ENCODE results near the gene BCL2L12.

BCL2L12 gene

GRCh38 chr19:49682274-49682673 is 16.5 kb downstream of the BCL2L12 start:
- Histone ChIP-seq H3K27me3 (ENCODE audit: low read depth, low read length) (no peaks in the 10 kb centered on the region), H3K4me1 (ENCODE audit: control insufficient read depth in 1 of 2, insufficient read depth in 2 of 2, low read length in 2 of 2) (peaks cover 12 to 41% of the 10 kb centered on the region in 2 donors), H3K36me3 (ENCODE audit: control insufficient read depth in 1 of 2, insufficient read depth in 2 of 2, low read length in 2 of 2) (peaks cover 20 to 44% of the 10 kb centered on the region in 2 donors), H3K9me3 (ENCODE audit: control insufficient read depth in 1 of 2, low read length in 2 of 2) (no peaks in the 10 kb centered on the region), H3K27ac (ENCODE audit: low read length) (no peak overlapping the region), H3K4me3 (ENCODE audit: low read depth in 1 of 2, low read length in 2 of 2) (no peak overlapping the region)

- Histone ChIP-seq H3K27me3 (ENCODE audit: low read depth, low read length) (no peaks in the 10 kb centered on the region), H3K27ac (ENCODE audit: low read length) (no peak overlapping the region), H3K36me3 (ENCODE audit: control insufficient read depth in 1 of 2, insufficient read depth in 2 of 2, low read length in 2 of 2) (peaks cover 20 to 53% of the 10 kb centered on the region in 2 donors), H3K4me3 (ENCODE audit: low read depth in 1 of 2, low read length in 2 of 2) (no peak overlapping the region), H3K9me3 (ENCODE audit: control insufficient read depth in 1 of 2, low read length in 2 of 2) (no peaks in the 10 kb centered on the region), H3K4me1 (ENCODE audit: control insufficient read depth in 1 of 2, insufficient read depth in 2 of 2, low read length in 2 of 2) (peaks cover 6 to 30% of the 10 kb centered on the region in 2 donors)
These were observed 18.1 kb downstream of the BCL2L12 start for GRCh38 chr19:49683814-49684250.

DNA sequence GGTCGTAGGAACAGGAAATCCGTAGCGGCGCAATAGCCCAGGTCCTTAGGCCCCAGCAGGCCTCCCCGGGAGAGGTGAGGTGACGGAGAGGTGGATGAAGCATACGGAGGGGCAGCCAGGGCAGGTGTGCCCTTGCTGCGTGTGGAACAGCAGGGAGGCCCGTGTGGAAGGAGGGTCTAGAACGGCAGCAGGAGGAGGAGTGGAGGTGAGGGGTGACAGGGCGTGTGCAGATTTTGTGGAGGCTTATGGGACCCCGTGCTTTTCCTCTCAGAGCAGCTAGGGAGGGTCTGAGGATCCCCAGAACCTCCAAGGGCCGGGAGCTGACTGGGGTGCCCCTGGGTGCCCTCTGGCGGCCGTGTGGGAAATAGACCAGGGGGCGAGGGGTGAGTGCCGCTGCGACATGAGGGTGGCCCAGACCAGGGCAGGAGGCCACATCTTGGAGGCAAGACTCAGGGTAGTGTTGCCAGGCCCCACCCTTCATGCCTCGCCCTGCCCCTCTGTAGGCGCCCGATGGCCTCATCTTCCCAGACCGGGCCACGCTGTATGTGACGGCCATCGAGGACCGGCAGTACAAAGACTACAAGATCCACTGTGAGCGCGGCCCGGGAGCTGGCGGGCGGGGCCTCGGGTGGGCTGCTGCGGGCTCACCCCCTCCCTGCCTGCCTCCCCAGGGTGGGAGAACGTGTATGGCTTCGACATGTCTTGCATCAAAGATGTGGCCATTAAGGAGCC is 18.7 kb downstream of the BCL2L12 start:
- Histone ChIP-seq H3K4me3 (ENCODE audit: low read depth in 1 of 2, low read length in 2 of 2) (no peak overlapping the region), H3K36me3 (ENCODE audit: control insufficient read depth in 1 of 2, insufficient read depth in 2 of 2, low read length in 2 of 2) (peaks cover 20 to 53% of the 10 kb centered on the region in 2 donors), H3K9me3 (ENCODE audit: control insufficient read depth in 1 of 2, low read length in 2 of 2) (no peaks in the 10 kb centered on the region), H3K27ac (ENCODE audit: low read length) (no peak overlapping the region), H3K4me1 (ENCODE audit: control insufficient read depth in 1 of 2, insufficient read depth in 2 of 2, low read length in 2 of 2) (peaks cover 6 to 27% of the 10 kb centered on the region in 2 donors), H3K27me3 (ENCODE audit: low read depth, low read length) (no peaks in the 10 kb centered on the region)

DNA sequence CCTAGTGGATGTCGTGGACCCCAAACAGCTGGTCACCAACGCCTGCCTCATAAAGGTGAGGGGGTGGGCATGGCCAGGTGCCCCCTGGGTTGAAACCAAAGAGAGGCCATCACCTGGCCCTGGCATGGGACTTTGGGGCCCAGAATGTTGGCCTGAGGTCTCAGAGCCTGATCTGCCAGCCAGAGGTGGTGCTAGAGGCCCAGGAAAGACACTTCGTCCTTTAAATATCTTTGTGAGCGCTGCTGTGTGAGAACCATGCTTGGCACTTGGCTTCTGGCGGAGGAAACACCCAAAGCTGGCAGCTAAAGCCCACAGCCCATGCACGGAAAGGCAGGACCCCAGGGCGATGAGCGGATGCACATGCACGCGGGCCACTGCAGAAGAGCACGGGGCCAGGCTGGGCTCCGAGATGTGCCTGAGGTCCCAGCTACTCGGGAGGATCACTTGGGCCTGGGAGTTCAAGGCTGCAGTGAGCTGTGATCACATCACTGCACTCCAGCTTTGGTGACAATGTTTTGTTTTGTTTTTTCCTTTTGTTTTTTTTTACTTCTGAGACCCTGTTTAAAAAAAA is 19.3 kb downstream of the BCL2L12 start:
- H3K9me3 ChIP-seq (ENCODE audit: control insufficient read depth in 1 of 2, low read length in 2 of 2), result no peaks in the 10 kb centered on the region
- H3K27ac ChIP-seq (ENCODE audit: low read length), result no peak overlapping the region

DNA sequence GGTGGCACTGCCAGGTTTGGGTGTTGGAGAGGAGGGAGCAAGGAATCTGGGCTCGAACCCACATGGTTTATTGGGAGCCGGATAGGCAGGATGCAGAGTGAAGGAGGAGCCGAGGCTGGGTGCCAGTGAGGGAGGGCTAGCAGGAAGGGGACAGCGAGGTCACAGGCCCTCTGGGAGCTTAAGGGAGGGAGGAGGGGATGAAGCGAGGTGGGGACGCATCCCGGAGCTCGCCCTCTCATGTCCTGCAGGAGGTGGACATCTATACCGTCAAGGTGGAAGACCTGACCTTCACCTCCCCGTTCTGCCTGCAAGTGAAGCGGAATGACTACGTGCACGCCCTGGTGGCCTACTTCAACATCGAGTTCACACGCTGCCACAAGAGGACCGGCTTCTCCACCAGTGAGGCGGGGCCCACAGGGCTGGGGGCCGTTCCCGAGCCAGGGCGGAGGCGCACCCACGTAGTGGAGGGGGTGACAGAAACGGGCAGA is 20.2 kb downstream of the BCL2L12 start:
- peaks cover 4 to 26% of the 10 kb centered on the region in 2 donors for H3K4me1 ChIP-seq (ENCODE audit: control insufficient read depth in 1 of 2, insufficient read depth in 2 of 2, low read length in 2 of 2)
- H3K36me3 ChIP-seq (ENCODE audit: control insufficient read depth in 1 of 2, insufficient read depth in 2 of 2, low read length in 2 of 2), result peaks cover 20 to 53% of the 10 kb centered on the region in 2 donors
- H3K4me3 ChIP-seq (ENCODE audit: low read depth in 1 of 2, low read length in 2 of 2), result no peak overlapping the region
- no peak overlapping the region for H3K27ac ChIP-seq (ENCODE audit: low read length)
- peaks cover 12% of the 10 kb centered on the region for H3K27me3 ChIP-seq (ENCODE audit: low read depth, low read length)
- H3K9me3 ChIP-seq (ENCODE audit: control insufficient read depth in 1 of 2, low read length in 2 of 2), result no peaks in the 10 kb centered on the region

More for the DNA sequence above, 19.3 kb downstream of the BCL2L12 start:
- H3K36me3 ChIP-seq (ENCODE audit: control insufficient read depth in 1 of 2, insufficient read depth in 2 of 2, low read length in 2 of 2), result peaks cover 20 to 53% of the 10 kb centered on the region in 2 donors
- H3K4me1 ChIP-seq (ENCODE audit: control insufficient read depth in 1 of 2, insufficient read depth in 2 of 2, low read length in 2 of 2), result peaks cover 4 to 27% of the 10 kb centered on the region in 2 donors
- H3K27me3 ChIP-seq (ENCODE audit: low read depth, low read length), result peaks cover 4% of the 10 kb centered on the region
- H3K4me3 ChIP-seq (ENCODE audit: low read depth in 1 of 2, low read length in 2 of 2), result no peak overlapping the region

GRCh38 chr19:49686503-49687088 is 20.9 kb downstream of the BCL2L12 start:
- Histone ChIP-seq H3K27me3 (ENCODE audit: low read depth, low read length) (peaks cover 19% of the 10 kb centered on the region), H3K4me1 (ENCODE audit: control insufficient read depth in 1 of 2, insufficient read depth in 2 of 2, low read length in 2 of 2) (peaks cover 4 to 28% of the 10 kb centered on the region in 2 donors), H3K27ac (ENCODE audit: low read length) (no peak overlapping the region), H3K9me3 (ENCODE audit: control insufficient read depth in 1 of 2, low read length in 2 of 2) (no peaks in the 10 kb centered on the region), H3K36me3 (ENCODE audit: control insufficient read depth in 1 of 2, insufficient read depth in 2 of 2, low read length in 2 of 2) (peaks cover 20 to 53% of the 10 kb centered on the region in 2 donors), H3K4me3 (ENCODE audit: low read depth in 1 of 2, low read length in 2 of 2) (no peak overlapping the region)

- Histone ChIP-seq H3K4me3 (ENCODE audit: low read depth in 1 of 2, low read length in 2 of 2) (no peak overlapping the region), H3K27ac (ENCODE audit: low read length) (no peak overlapping the region), H3K36me3 (ENCODE audit: control insufficient read depth in 1 of 2, insufficient read depth in 2 of 2, low read length in 2 of 2) (peaks cover 15 to 47% of the 10 kb centered on the region in 2 donors), H3K9me3 (ENCODE audit: control insufficient read depth in 1 of 2, low read length in 2 of 2) (no peaks in the 10 kb centered on the region), H3K4me1 (ENCODE audit: control insufficient read depth in 1 of 2, insufficient read depth in 2 of 2, low read length in 2 of 2) (peaks cover 4 to 29% of the 10 kb centered on the region in 2 donors), H3K27me3 (ENCODE audit: low read depth, low read length) (peaks cover 19% of the 10 kb centered on the region)
These were observed 21.4 kb downstream of the BCL2L12 start for GRCh38 chr19:49687150-49687549.

- Histone ChIP-seq H3K27ac (ENCODE audit: low read length) (no peak overlapping the region), H3K27me3 (ENCODE audit: low read depth, low read length) (peaks cover 19% of the 10 kb centered on the region), H3K9me3 (ENCODE audit: control insufficient read depth in 1 of 2, low read length in 2 of 2) (no peaks in the 10 kb centered on the region), H3K4me1 (ENCODE audit: control insufficient read depth in 1 of 2, insufficient read depth in 2 of 2, low read length in 2 of 2) (peaks cover 4 to 29% of the 10 kb centered on the region in 2 donors), H3K36me3 (ENCODE audit: control insufficient read depth in 1 of 2, insufficient read depth in 2 of 2, low read length in 2 of 2) (peaks cover 10 to 42% of the 10 kb centered on the region in 2 donors), H3K4me3 (ENCODE audit: low read depth in 1 of 2, low read length in 2 of 2) (no peak overlapping the region)
These were observed 22.0 kb downstream of the BCL2L12 start for GRCh38 chr19:49687566-49688316.

GRCh38 chr19:49688531-49689132 is 22.9 kb downstream of the BCL2L12 start:
- H3K4me1 ChIP-seq (ENCODE audit: control insufficient read depth in 1 of 2, insufficient read depth in 2 of 2, low read length in 2 of 2), result peaks cover 4 to 29% of the 10 kb centered on the region in 2 donors
- no peak overlapping the region for H3K4me3 ChIP-seq (ENCODE audit: low read depth in 1 of 2, low read length in 2 of 2)
- peaks cover 19% of the 10 kb centered on the region for H3K27me3 ChIP-seq (ENCODE audit: low read depth, low read length)
- no peak overlapping the region for H3K27ac ChIP-seq (ENCODE audit: low read length)
- H3K36me3 ChIP-seq (ENCODE audit: control insufficient read depth in 1 of 2, insufficient read depth in 2 of 2, low read length in 2 of 2), result peaks cover 10 to 39% of the 10 kb centered on the region in 2 donors
- H3K9me3 ChIP-seq (ENCODE audit: control insufficient read depth in 1 of 2, low read length in 2 of 2), result no peaks in the 10 kb centered on the region

DNA sequence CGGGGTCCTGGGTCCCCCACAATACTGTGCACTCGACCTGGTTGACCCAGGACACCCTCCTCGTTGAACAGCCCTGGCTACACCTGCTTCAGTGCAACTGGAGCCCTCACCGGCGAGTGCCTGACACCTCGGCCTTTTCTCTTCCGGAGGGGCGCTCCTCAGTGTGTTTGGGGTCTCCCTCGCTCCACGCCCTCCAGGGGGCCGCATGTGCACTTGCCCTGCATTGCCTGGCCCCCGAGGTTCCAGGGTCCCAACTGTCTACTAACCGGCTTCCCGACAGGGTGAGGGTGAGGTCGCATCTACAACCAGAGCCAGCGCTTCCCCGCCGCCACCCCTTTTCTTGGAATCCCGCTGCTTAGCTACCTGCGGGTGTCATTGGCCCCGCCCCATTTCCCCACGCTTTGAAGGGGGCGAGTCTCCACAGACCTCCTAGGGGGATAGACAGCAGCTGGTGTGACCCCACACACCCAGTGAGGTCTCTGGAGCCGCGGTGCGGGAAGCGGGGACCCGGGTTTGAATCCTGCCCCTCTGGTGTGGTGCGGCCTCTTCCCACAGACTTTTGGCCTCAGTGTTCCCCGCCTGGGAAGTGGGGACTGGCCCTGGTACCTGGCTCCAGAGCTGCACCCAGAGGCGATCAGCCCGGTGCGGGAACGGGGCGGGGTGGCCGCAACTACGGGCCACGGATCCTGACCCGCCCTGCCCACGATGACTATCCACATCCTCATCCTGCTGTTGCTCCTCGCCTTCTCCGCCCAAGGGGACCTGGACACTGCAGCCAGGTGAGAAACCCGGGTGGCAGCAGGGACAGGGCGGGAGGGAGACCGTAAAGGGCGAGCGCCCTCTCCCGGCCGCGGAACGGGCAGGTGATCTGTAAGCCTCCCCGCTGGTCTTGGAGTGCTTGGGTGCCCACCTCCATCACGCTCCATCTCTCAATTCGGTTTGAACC is 23.7 kb downstream of the BCL2L12 start, which contains the start of gene ADM5:
TSS of gene ADM5 (plus strand) at position 462 of the 946 bp plus-strand sequence. CDS start at position 706, 244 bp downstream.
- Histone ChIP-seq H3K4me1 (ENCODE audit: control insufficient read depth in 1 of 2, insufficient read depth in 2 of 2, low read length in 2 of 2) (peaks cover 4 to 29% of the 10 kb centered on the region in 2 donors), H3K9me3 (ENCODE audit: control insufficient read depth in 1 of 2, low read length in 2 of 2) (no peaks in the 10 kb centered on the region), H3K36me3 (ENCODE audit: control insufficient read depth in 1 of 2, insufficient read depth in 2 of 2, low read length in 2 of 2) (peaks cover 6 to 32% of the 10 kb centered on the region in 2 donors), H3K27ac (ENCODE audit: low read length) (no peak within 1 kb of the TSS), H3K27me3 (ENCODE audit: low read depth, low read length) (peaks cover 19% of the 10 kb centered on the region), H3K4me3 (ENCODE audit: low read depth in 1 of 2, low read length in 2 of 2) (peak within 1 kb of the TSS; percentile 65 to 66)
